ENCODE measurements around the gene OXNAD1. TPM values are rescaled to one million over a fixed set of nuclear protein-coding genes. Genes with fewer than 3 reads are reported as not detected.

Gene OXNAD1
- total and polyA plus RNA-seq, 10 of the 15 experiments (the other 5 are each of a cell fraction or from before 2014, with no cell fraction given) = 5.6 to 27.8 (median 16.2) TPM

GRCh38 chr3:16300307-16300706 is 35.3 kb downstream of the OXNAD1 start (continued):
- peak; percentile 39; the same call in 1 of the 2 replicates for TF ChIP-seq BCL11A (IDR thresholded peaks at IDR 0.05; ENCODE audit: low read depth, low read length)
- TF ChIP-seq MTA3 (IDR thresholded peaks at IDR 0.05; ENCODE audit: borderline replicate concordance, low read length) = no peak
- TF ChIP-seq IRF5 (IDR thresholded peaks at IDR 0.05; ENCODE audit: borderline replicate concordance) = no peak
- peak; percentile 73 for TF ChIP-seq ATF7 (IDR thresholded peaks at IDR 0.05; ENCODE audit: low read depth)
- TF ChIP-seq RELB (IDR thresholded peaks at IDR 0.05; ENCODE audit: low read depth) = peak; percentile 61; the same call in 1 of the 2 replicates
- TF ChIP-seq MXI1 (IDR thresholded peaks at IDR 0.05; ENCODE audit: low read depth, low read length) = no peak
- no peak for TF ChIP-seq MEF2B (IDR thresholded peaks at IDR 0.05; ENCODE audit: partially characterized antibody, poor library complexity, severe bottlenecking)
- TF ChIP-seq TAF1 (IDR thresholded peaks at IDR 0.05; ENCODE audit: borderline replicate concordance, low read depth, low read length) = no peak
- TF ChIP-seq CBX5 (IDR thresholded peaks at IDR 0.05; ENCODE audit: low read depth) = no peak
- no peak for TF ChIP-seq GATAD2B (conservative IDR thresholded peaks at IDR 0.05; ENCODE audit: low read depth)
- TF ChIP-seq RBBP5 (conservative IDR thresholded peaks at IDR 0.05) = no peak
- TF ChIP-seq CUX1 (IDR thresholded peaks at IDR 0.05; ENCODE audit: insufficient replicate concordance, low read depth, low read length) = no peak
- TF ChIP-seq IKZF1 (conservative IDR thresholded peaks at IDR 0.05) = peak; percentile 70; the same call in 1 of the 2 replicates
- TF ChIP-seq ATF2 (IDR thresholded peaks at IDR 0.05; ENCODE audit: low read length) = peak; percentile 24; the same call in 1 of the 2 replicates
- 0 out of 2 replicates have a peak, but pooled peaks have one; percentile 23 for TF ChIP-seq CREM (IDR thresholded peaks at IDR 0.05; ENCODE audit: low read depth)
- TF ChIP-seq NR2C1 (IDR thresholded peaks at IDR 0.05) = no peak
- peak; percentile 56; the same call in 1 of the 2 replicates for TF ChIP-seq MLLT1 (IDR thresholded peaks at IDR 0.05)
